Activated CD4-positive, alpha-beta T cell treated with anti-CD3 and anti-CD28 coated beads, Interleukin-2, amount 50 U/mL, for 4 hours (primary cell): ENCODE results near the gene TRIM69.
"Not testable (repeated sequence)": the region's sequence is repeated elsewhere in the genome, so short reads cannot be mapped to it uniquely, and the experiment has no call there.

Source experiments
- DNase-seq, 2 experiments: peaks; one replicate each; pipeline ENCODE4 v3.0.0-alpha.2; 2020

The TRIM69 gene

GRCh38 chr15:44736181-44736765 lies at the start of gene TRIM69:
Gene TRIM69 (plus strand): TSS chr15:44736528. CDS start chr15:44736705, 177 bp downstream.
- no peak for DNase-seq

- DNase-seq = not testable (repeated sequence)
These were observed 47.0 kb upstream of the TRIM69 start for GRCh38 chr15:44689318-44689717.

GRCh38 chr15:44690245-44690644 lies 46.1 kb upstream of the TRIM69 start:
- DNase-seq = not testable (repeated sequence)

GRCh38 chr15:44692659-44693058 lies 43.7 kb upstream of the TRIM69 start:
- DNase-seq = no peak

GRCh38 chr15:44694416-44694815 lies 41.9 kb upstream of the TRIM69 start:
- DNase-seq = no peak

GRCh38 chr15:44695294-44695693 lies 41.0 kb upstream of the TRIM69 start:
- no peak for DNase-seq

- no peak for DNase-seq
These were observed 39.3 kb upstream of the TRIM69 start for GRCh38 chr15:44697014-44697413.

GRCh38 chr15:44698641-44699040 lies 37.7 kb upstream of the TRIM69 start:
- no peak for DNase-seq

- not testable (repeated sequence) for DNase-seq
These were observed 35.7 kb upstream of the TRIM69 start for GRCh38 chr15:44700676-44701075.

- no peak for DNase-seq
These were observed 30.3 kb upstream of the TRIM69 start for GRCh38 chr15:44705986-44706385.

GRCh38 chr15:44706401-44706800 lies 29.9 kb upstream of the TRIM69 start:
- no peak for DNase-seq

- DNase-seq = no peak
These were observed 29.2 kb upstream of the TRIM69 start for GRCh38 chr15:44706946-44707636.

- DNase-seq = no peak
These were observed 25.9 kb upstream of the TRIM69 start for GRCh38 chr15:44710236-44711095.

- peak; percentile 95 for DNase-seq
These were observed 25.1 kb upstream of the TRIM69 start, which contains the start of the genes B2M and PATL2 for GRCh38 chr15:44711096-44711742. Gene B2M (plus strand): TSS chr15:44711517. CDS start chr15:44711547, 30 bp downstream. Gene PATL2 (minus strand): TSS chr15:44711323. CDS start chr15:44676490, 34,833 bp downstream.

- DNase-seq = peak; percentile 43 to 58
These were observed 24.5 kb upstream of the TRIM69 start for GRCh38 chr15:44711743-44712345.

GRCh38 chr15:44712346-44713005 lies 23.9 kb upstream of the TRIM69 start:
- DNase-seq = peak; percentile 56

- no peak for DNase-seq
These were observed 23.0 kb upstream of the TRIM69 start for GRCh38 chr15:44713006-44713966.

GRCh38 chr15:44715142-44715796 lies 21.1 kb upstream of the TRIM69 start:
- DNase-seq = no peak

- no peak for DNase-seq
These were observed 20.5 kb upstream of the TRIM69 start for GRCh38 chr15:44715797-44716334.
